ENCODE data around the gene GALNT16.

- TF ChIP-seq, protein P1, sequence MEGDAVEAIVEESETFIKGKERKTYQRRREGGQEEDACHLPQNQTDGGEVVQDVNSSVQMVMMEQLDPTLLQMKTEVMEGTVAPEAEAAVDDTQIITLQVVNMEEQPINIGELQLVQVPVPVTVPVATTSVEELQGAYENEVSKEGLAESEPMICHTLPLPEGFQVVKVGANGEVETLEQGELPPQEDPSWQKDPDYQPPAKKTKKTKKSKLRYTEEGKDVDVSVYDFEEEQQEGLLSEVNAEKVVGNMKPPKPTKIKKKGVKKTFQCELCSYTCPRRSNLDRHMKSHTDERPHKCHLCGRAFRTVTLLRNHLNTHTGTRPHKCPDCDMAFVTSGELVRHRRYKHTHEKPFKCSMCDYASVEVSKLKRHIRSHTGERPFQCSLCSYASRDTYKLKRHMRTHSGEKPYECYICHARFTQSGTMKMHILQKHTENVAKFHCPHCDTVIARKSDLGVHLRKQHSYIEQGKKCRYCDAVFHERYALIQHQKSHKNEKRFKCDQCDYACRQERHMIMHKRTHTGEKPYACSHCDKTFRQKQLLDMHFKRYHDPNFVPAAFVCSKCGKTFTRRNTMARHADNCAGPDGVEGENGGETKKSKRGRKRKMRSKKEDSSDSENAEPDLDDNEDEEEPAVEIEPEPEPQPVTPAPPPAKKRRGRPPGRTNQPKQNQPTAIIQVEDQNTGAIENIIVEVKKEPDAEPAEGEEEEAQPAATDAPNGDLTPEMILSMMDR (IDR thresholded peaks at IDR 0.05): no peak
- TF ChIP-seq POLR2A (IDR thresholded peaks at IDR 0.05): no peak
These were observed 20.9 kb downstream of the GALNT16 start for GRCh38 chr14:69280746-69281291.
